OCI-LY7 (cell line): ENCODE measurements around the gene SIK3. TPM values are rescaled to one million over a fixed set of nuclear protein-coding genes. Genes with fewer than 3 reads are reported as not detected.

Experiments
- BruUV-seq: library from RNA; stranded (reverse); fragments of 400-500 nt; replicated peaks from 2 replicates; lab custom pipeline; 2021; lab: Mats Ljungman, UMichigan
- CTCF ChIA-PET: fragments of 300-600 bp; sonication (Branson Sonifier 250); formaldehyde crosslinking; loops from one replicate; lab custom pipeline; 2022; ENCODE audit warnings: antibody characterized with exemption; ENCODE audit not compliant: unreplicated experiment; lab: Charles Lee
- POLR2A ChIA-PET: fragments of 300-600 bp; sonication (Branson Sonifier 250); formaldehyde crosslinking; loops from one replicate; lab custom pipeline; 2022; ENCODE audit warnings: antibody characterized with exemption; lab: Charles Lee
- DNase-seq: peaks from one replicate; pipeline ENCODE4 v3.0.0-alpha.2; 2015; ENCODE audit warnings: low spot score
- H2AFZ ChIP-seq: fragments of 200-600 bp; sonication (generic), shearing (Covaris generic); 2 replicates; pipeline ENCODE4 v1.6.1; 2014; ENCODE audit warnings: mild to moderate bottlenecking, antibody characterized with exemption, low read length, moderate library complexity
- H3K27ac ChIP-seq: fragments of 200-600 bp; sonication (generic); 2 replicates; pipeline ENCODE4 v1.5.1; 2014; ENCODE audit warnings: mixed run types, low read depth, mild to moderate bottlenecking, moderate library complexity, low read length, inconsistent platforms; ENCODE audit not compliant: poor library complexity, severe bottlenecking
- H3K36me3 ChIP-seq: fragments of 200-600 bp; sonication (generic); 2 replicates; pipeline ENCODE4 v1.6.1; 2014; ENCODE audit warnings: mild to moderate bottlenecking, antibody characterized with exemption, low read length, moderate library complexity, mixed read lengths; ENCODE audit not compliant: insufficient read depth
- H3K4me1 ChIP-seq: fragments of 200-600 bp; sonication (generic); 2 replicates; pipeline ENCODE4 v1.5.1; 2014; ENCODE audit warnings: mild to moderate bottlenecking, low read length; ENCODE audit not compliant: insufficient read depth, poor library complexity, severe bottlenecking
- H3K4me2 ChIP-seq: fragments of 200-600 bp; sonication (generic); 2 replicates; pipeline ENCODE4 v1.6.1; 2014; ENCODE audit warnings: mild to moderate bottlenecking, low read length
- H3K4me3 ChIP-seq: fragments of 200-600 bp; sonication (generic); 2 replicates; pipeline ENCODE4 v1.5.1; 2014; ENCODE audit warnings: mild to moderate bottlenecking, low read depth, low read length; ENCODE audit not compliant: poor library complexity, severe bottlenecking
- H3K79me2 ChIP-seq: fragments of 200-600 bp; sonication (generic); 2 replicates; pipeline ENCODE4 v1.6.1; 2016; ENCODE audit warnings: low read depth, mild to moderate bottlenecking, low read length, moderate library complexity, mixed read lengths; ENCODE audit not compliant: insufficient read depth
- H3K9me2 ChIP-seq: fragments of 200-600 bp; sonication (generic); 2 replicates; pipeline ENCODE4 v1.6.1; 2016; ENCODE audit warnings: mild to moderate bottlenecking, low read length, mixed read lengths; ENCODE audit not compliant: insufficient read depth
- H3K9me3 ChIP-seq: fragments of 200-600 bp; sonication (generic); 2 replicates; pipeline ENCODE4 v1.6.1; 2014; ENCODE audit warnings: mild to moderate bottlenecking, mixed run types, low read length, mixed read lengths
- H4K20me1 ChIP-seq: fragments of 200-600 bp; sonication (generic); 2 replicates; pipeline ENCODE4 v1.6.1; 2014; ENCODE audit warnings: mild to moderate bottlenecking, antibody characterized with exemption, low read length, moderate library complexity, mixed read lengths; ENCODE audit not compliant: insufficient read depth
- CTCF ChIP-seq: fragments of 200-600 bp; sonication (generic); conservative IDR thresholded peaks from 2 replicates; pipeline ENCODE4 v1.5.1; 2014; ENCODE audit warnings: mild to moderate bottlenecking, antibody characterized with exemption, low read length, moderate library complexity, mixed read lengths
- EZH2phosphoT487 ChIP-seq: fragments of 200-600 bp; sonication (generic); IDR thresholded peaks from 2 replicates; pipeline ENCODE4 v1.6.1; 2018; ENCODE audit warnings: low read depth, borderline replicate concordance, mild to moderate bottlenecking, mixed run types, antibody characterized with exemption, low read length, moderate library complexity, mixed read lengths
- intact Hi-C: fragments of 100-400 bp; cut with micrococcal nuclease; formaldehyde crosslinking; loops from one replicate; pipeline ENCODE4 v1.10.0; 2022; ENCODE audit not compliant: unreplicated experiment
- total RNA-seq, 2 experiments: library from RNA; depleted of rRNA in 1 of 2; stranded (reverse); fragments of >200 nt in 1 of 2; shearing (Covaris generic) in 1 of 2; gene quantifications; 2 replicates each; pipeline ENCODE4 v1.2.3, GENCODE V29; 2014 to 2022

Gene SIK3
- total RNA-seq, 2 experiments from 2014 or later = 29.3 to 72.9 TPM

DNA sequence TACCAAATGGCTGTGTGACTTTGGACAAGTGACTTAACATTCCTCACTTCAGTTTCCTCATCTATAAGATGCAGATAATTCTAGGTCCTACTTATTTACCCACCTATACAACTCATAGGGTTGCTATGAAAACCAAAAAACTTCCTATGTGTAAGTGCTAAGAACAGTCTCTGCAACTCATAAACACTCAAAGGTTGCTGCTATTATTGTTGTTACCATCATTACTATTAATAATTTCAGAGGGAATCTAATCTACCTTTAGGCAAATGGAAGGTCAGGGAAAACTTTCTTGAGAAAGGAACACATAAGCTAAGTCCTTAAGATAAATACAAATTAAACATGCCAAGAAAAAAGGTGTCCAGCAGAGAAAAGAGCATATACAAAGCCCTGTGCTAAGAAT, 40.5 kb downstream of the SIK3 start:
- ChIA-PET POLR2A (interaction anchor here (1.4 kb wide), 1 partner anchor 99 kb away, joined by 3 read pairs; no protein-coding TSS in a partner anchor), CTCF (no interaction called here)
- intact Hi-C loops = no loop called here
- no peak overlapping the region for H3K4me2 ChIP-seq
- BruUV-seq = no TSS peak
- H4K20me1 ChIP-seq = peaks cover 10% of the 10 kb centered on the region; the same call in 1 of the 2 replicates
- no peak overlapping the region for H2AFZ ChIP-seq
- no peak overlapping the region for H3K4me3 ChIP-seq
- H3K27ac ChIP-seq = no peak overlapping the region
- H3K79me2 ChIP-seq = peaks cover 70% of the 10 kb centered on the region
- no peaks in the 10 kb centered on the region for H3K9me3 ChIP-seq
- TF ChIP-seq CTCF = no peak
- TF ChIP-seq EZH2phosphoT487 = no peak
- no peak for DNase-seq
- H3K9me2 ChIP-seq = no peaks in the 10 kb centered on the region
- no peaks in the 10 kb centered on the region for H3K36me3 ChIP-seq
- H3K4me1 ChIP-seq = peaks cover 5% of the 10 kb centered on the region

GRCh38 chr11:117057317-117057716, 40.9 kb downstream of the SIK3 start:
- peaks cover 70% of the 10 kb centered on the region for H3K79me2 ChIP-seq
- ChIA-PET POLR2A (no interaction called here), CTCF (no interaction called here)
- H2AFZ ChIP-seq = no peak overlapping the region
- DNase-seq = no peak
- peaks cover 1% of the 10 kb centered on the region for H3K4me1 ChIP-seq
- no peaks in the 10 kb centered on the region for H3K9me3 ChIP-seq
- H3K9me2 ChIP-seq = no peaks in the 10 kb centered on the region
- BruUV-seq = no TSS peak
- H3K27ac ChIP-seq = no peak overlapping the region
- no peaks in the 10 kb centered on the region for H3K36me3 ChIP-seq
- intact Hi-C loops = no loop called here
- no peak overlapping the region for H3K4me2 ChIP-seq
- no peak for TF ChIP-seq EZH2phosphoT487
- no peak for TF ChIP-seq CTCF
- peaks cover 10% of the 10 kb centered on the region; the same call in 1 of the 2 replicates for H4K20me1 ChIP-seq
- H3K4me3 ChIP-seq = no peak overlapping the region

- no peak for TF ChIP-seq EZH2phosphoT487
- TF ChIP-seq CTCF = no peak
- POLR2A ChIA-PET = interaction anchor here (0.8 kb wide), 1 partner anchor 17 kb away, joined by 3 read pairs; no protein-coding TSS in a partner anchor
- Histone ChIP-seq H3K36me3 (no peaks in the 10 kb centered on the region), H3K4me3 (no peak overlapping the region), H3K4me2 (no peak overlapping the region), H3K27ac (no peak overlapping the region), H3K4me1 (no peaks in the 10 kb centered on the region), H2AFZ (no peak overlapping the region), H3K9me2 (no peaks in the 10 kb centered on the region), H4K20me1 (0 out of 2 replicates have a peak, but pooled peaks cover 11% of the 10 kb centered on the region), H3K79me2 (peaks cover 60% of the 10 kb centered on the region; the same call in 1 of the 2 replicates), H3K9me3 (no peaks in the 10 kb centered on the region)
- no peak for DNase-seq
- CTCF ChIA-PET = no interaction called here
- BruUV-seq = no TSS peak
- intact Hi-C loops = no loop called here
These were observed 42.8 kb downstream of the SIK3 start for GRCh38 chr11:117055469-117055868.
